GM12875 (cell line): ENCODE results near the gene MRPS9.

ENCODE experiments used
- H3K4me3 ChIP-seq: one replicate; pipeline ENCODE4 v1.5.1; 2011; ENCODE audit warnings: low read depth, low read length, control low read depth
- CTCF ChIP-seq: IDR thresholded peaks from 2 replicates; pipeline ENCODE4 v1.5.1; 2011; ENCODE audit warnings: low read depth, mild to moderate bottlenecking, control low read depth, inconsistent platforms, low read length, moderate library complexity, borderline replicate concordance; ENCODE audit not compliant: insufficient read depth

MRPS9 gene

DNA sequence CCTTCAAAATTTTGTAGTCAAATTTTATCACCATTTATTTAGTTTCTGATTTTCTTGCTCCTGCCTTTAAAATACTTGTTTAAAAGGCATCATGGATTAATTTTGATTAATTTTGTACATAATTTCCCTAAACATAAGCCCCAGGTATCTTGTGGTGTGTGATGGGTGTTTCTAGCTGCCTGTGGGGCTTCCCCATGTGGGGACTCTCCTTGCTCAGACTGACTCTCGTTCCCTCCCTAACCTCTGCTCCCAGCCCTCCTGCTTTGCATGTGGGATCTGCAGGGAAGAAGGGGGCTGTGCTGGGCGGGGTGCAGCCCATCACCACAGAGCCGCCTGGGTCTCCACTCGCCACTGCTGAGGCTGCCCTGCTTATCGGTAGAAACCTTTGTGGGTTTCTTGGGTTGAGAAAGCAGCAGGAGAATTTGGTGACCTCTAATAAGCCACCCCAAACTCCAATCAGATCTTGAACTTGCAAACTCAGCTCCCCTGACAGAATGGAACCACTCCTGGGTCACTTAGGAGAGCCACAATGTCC is 72.5 kb downstream of the MRPS9 start:
- TF ChIP-seq CTCF, result no peak
- H3K4me3 ChIP-seq, result no peak overlapping the region

DNA sequence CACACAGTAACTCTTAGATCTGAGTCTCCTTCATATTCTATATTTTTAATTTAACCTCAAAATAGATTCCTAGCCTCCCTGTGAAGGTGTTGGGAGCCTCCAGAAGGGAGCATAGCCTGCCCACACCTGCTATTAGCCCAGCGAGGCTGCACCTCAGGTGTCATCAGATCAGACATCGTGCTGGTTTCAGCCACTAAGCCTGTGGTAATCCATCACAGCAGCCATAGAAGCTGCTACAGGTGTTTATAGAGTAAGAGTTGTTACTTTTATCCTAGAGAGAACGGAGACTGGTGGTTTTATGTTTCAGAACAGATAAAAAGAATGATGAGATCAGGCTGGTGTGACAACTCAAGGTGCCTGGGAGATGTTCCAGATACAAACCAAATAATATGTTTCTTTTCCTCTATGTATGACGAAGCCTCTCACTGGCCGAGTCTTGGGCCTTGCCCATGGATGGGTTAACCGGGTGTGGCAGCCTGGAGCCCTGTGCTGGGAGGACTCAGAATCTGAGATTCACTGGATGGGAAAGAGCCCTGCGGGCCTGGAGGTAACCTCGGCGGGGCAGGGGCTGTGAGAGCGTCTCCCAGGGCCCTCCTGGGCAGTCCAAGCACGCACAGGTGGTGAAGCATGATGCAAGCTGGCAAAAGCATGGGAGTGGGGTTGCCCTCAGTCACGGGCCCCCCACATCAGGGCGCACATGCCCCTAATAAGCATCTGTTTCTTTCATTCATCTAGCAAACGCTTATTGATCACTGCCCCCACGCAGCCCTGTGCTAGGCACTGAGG is 73.7 kb downstream of the MRPS9 start:
- no peak for TF ChIP-seq CTCF
- no peak overlapping the region for H3K4me3 ChIP-seq

DNA sequence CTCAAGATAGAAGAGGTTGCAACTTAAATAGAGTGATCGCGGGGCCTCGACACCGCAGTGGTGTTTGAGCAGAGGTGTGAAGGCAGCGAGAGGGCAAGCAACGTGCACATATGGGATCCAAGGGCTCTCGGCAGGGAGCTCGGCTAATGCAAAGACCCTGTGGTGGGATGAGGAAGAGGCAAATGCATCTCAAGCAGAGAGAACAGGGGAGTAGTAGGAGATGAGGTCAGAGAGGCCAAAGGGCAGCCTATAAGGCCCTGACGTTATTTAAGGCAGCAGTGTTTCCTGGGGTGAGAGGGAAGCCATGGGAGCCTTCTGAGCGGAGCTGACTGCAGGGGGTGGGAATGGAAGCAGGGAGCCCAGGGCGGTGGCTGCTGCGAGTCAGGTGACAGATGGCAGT is 74.5 kb downstream of the MRPS9 start:
- TF ChIP-seq CTCF, result no peak
- H3K4me3 ChIP-seq, result no peak overlapping the region

GRCh38 chr2:105113616-105114291 is 75.9 kb downstream of the MRPS9 start:
- TF ChIP-seq CTCF, result no peak

GRCh38 chr2:105114551-105114950 is 76.7 kb downstream of the MRPS9 start:
- peak; percentile 49; the same call in 1 of the 2 replicates for TF ChIP-seq CTCF
- H3K4me3 ChIP-seq, result no peak overlapping the region

More at GRCh38 chr2:105113616-105114291, 75.9 kb downstream of the MRPS9 start:
- H3K4me3 ChIP-seq, result no peak overlapping the region

DNA sequence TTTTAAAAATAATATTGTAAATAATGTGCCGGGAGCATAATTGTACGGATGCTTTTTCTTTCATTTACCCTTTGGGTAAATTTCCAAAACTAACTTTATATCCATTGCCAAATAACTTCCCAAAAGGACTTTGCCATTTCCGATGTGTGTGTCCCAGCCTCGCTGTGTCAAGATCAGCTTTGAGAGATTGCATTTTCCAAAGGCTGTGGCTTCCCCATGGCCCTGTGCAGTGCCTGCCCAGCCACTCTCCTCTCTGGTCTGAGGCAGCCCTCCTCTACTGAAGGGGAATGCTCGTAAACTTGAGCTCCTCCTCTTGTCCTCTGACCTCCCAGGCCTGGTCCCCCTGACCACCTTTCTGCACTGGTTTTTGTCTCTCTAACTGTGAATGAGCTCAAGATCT is 78.5 kb downstream of the MRPS9 start:
- no peak for TF ChIP-seq CTCF
- no peak overlapping the region for H3K4me3 ChIP-seq
